GM21526 (cell line): Measurements from ENCODE around the gene SLC4A1AP.
A peak's percentile ranks its signal among the peaks of the same experiment; 100 is the strongest.
"Not testable (repeated sequence)": the region's sequence is repeated elsewhere in the genome, so short reads cannot be mapped to it uniquely, and the experiment has no call there.

Experiments used
- ATAC-seq: cut with Tn5 transposase; IDR thresholded peaks from one replicate; pipeline ENCODE4 v1.9.1; 2021; ENCODE audit warnings: moderate library complexity; ENCODE audit not compliant: unreplicated experiment, low FRiP score

Gene SLC4A1AP

DNA sequence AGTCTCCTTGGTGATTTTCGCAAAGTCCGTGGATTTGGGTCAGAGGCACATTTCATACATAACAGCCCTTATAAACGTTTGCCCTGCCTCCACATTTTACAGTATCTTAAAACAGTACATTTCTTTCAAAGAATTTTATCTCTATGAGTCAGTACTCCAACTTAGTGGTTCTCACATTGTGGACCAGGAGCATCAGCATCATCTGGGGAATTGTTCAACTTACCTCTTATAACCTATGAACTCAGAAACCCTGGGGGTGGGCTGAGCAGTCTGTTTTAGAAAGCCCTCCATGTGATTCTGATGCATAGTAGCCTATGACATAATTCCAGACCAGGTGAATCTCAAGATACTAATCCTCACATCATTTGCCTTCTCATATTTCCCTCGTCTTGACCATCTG, 12.6 kb upstream of the SLC4A1AP start:
- no peak for ATAC-seq

GRCh38 chr2:27652341-27652740, 11.3 kb upstream of the SLC4A1AP start:
- ATAC-seq = no peak

- ATAC-seq = no peak
Observed at GRCh38 chr2:27652790-27653189, 10.9 kb upstream of the SLC4A1AP start.

- no peak for ATAC-seq
Observed at GRCh38 chr2:27653397-27653796, 10.3 kb upstream of the SLC4A1AP start.

- ATAC-seq = no peak
Observed at GRCh38 chr2:27655155-27655951, 8.3 kb upstream of the SLC4A1AP start.

- ATAC-seq = no peak
Observed at GRCh38 chr2:27661371-27661770, 2.3 kb upstream of the SLC4A1AP start.

DNA sequence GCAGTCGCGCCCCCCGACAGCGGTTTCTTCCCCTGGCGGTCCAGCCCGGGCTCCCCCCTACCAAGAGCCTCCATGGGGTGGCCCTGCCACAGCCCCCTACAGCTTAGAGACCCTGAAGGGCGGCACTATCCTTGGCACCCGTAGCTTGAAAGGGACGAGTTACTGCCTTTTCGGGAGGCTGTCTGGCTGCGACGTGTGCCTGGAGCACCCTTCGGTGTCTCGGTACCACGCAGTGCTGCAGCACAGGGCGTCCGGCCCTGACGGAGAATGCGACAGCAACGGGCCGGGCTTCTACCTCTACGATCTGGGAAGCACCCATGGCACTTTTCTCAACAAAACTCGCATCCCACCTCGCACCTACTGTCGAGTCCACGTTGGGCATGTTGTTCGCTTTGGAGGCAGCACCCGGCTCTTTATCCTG, 475 bp downstream of the SLC4A1AP start:
- ATAC-seq = peak; percentile 28

- no peak for ATAC-seq
Observed at GRCh38 chr2:27664622-27665363, 1.1 kb downstream of the SLC4A1AP start.

DNA sequence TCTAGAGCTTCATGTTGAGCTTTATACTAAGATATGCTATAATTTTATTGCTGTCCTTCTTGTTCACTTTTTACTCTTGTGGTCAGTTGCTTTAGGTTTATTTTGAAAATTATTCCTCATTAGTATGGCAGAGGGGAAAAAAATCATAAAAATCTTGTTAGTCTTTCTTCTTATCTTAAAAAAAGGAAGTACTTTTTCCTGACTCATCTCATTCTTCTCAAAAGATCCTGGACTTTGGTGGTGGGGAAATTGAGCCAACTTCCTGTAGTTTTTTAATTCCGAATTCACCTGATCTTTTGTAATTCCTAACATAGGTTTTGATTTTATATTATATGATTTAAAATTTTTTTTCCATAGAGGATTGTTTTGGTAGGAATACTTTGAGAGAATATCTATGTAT, 3.8 kb downstream of the SLC4A1AP start:
- ATAC-seq = no peak

DNA sequence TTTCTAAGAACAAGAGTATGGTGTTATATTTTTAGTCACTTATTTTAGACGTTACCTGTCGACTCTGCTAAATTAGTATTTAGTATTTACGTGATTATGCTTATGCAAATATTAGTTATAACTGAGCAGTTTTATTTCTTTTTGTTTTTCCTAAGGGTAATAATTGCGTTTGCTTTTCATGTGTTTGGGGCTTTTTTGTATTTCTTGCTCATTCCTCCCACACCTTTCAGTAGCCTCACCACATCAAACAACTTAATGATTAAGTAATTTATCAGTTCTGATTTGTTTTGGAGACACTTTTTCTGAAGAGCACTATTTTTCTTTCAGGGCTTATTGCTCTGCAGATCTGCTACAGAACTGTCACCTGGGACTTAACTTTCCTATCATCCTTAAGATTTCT, 7.5 kb downstream of the SLC4A1AP start:
- no peak for ATAC-seq

DNA sequence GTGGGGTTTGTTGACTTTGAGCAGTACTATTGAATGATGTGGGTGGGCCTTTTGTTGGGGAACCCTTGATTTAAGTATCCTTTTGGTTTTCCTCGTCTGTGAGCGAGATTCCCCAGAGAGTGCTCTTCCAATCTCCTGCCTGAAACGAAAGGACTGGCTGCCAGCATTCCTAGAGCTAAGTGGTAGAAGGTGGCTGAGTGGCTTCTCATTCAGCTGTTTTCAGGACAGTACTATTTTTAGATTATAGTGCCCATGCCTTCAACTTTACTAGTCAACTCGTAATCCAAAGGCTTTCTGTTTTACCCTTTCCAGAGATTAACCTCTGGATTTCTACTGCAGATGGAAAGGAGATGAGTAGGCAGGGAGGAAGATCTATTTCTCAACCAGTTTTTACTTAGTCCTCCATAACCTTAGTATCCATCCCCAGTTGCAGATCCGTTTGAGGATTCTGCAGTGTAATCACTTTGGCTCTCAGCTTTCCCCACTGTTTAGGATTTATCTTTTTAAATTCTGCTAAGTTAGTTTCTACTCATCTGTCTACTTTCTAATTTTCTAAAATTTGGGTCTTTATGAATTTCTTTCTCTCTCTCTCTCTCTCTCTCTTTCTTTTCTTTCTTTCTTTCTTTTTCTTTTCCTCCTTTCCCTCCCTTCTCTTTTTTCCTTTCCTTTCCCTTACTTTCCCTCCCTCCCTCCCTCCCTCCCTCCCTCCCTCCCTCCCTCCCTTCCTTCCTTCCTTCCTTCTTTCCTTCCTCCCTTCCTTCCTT, 9.2 kb downstream of the SLC4A1AP start:
- no peak for ATAC-seq

DNA sequence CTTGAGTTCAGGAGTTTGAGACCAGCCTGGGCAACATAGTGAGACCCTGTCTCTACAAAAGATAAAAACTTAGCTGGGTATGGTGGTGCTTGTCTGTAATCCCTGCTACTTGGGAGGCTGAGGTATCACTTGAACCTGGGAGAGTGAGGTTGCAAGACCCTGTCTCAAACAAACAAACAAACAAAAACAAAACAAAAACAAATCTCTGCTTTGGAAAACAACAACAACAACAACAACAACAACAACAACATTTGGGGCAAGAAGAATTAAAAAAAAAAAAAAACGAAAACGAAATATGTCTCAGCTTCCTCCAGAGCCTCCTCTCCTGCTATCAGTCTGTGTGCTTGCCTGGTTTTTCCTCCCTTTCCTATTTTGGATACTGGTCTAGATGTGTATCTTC, 16.9 kb downstream of the SLC4A1AP start:
- ATAC-seq = no peak

DNA sequence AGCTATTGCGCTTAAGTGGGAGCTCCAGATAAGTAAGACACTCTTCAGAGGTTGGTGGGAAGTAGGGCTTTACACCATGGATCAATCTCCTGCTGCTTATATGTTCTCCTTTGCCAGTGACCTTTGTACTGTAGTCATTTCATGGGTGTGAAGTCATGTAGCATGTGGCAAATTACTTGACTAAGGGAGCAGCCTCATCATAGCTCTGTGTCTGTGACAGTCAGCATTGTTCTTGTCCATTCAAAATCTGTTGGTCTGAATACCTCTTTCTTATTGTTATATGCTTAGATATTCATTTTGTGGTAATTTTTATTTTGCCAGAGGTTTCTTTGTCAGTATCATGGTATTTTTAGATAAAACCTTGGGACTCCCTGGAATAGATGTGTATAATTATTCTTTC, 18.2 kb downstream of the SLC4A1AP start:
- no peak for ATAC-seq

DNA sequence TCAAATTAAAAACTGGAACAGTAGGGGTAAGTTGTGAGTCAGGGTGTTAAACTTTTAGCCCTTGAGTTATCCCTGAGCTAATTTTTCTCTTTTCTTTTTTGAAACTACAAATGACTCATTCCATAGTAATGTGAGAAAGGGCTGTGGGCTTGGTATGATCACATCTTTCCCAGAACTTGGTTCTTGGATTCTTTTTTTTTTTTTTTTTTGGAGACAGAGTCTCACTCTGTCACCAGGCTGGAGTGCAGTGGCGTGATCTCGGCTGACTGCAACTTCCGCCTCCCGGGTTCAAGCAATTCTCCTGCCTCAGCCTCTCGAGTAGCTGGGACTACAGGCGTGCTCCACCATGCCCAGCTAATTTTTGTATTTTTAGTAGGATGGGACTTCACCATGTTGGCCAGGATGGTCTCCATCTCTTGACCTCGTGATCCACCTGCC, 18.7 kb downstream of the SLC4A1AP start:
- not testable (repeated sequence) for ATAC-seq

GRCh38 chr2:27683390-27684071, 19.8 kb downstream of the SLC4A1AP start:
- ATAC-seq = peak; percentile 64

DNA sequence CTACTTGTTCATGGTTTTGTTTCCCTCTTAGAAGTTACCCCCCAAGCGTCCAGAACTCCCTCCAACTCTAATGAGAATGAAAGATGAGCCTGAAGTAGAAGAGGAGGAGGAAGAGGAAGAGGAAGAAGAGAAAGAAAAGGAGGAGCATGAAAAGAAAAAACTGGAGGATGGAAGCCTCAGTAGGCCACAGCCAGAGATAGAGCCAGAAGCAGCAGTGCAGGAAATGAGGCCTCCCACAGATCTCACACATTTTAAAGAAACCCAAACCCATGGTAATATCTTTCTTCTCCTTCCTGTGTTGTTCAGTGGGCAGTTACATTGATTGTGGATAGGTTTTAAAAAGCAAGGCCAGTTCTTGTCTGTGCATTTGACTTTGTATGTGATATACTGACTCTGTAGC, 21.3 kb downstream of the SLC4A1AP start:
- not testable (repeated sequence) for ATAC-seq

- ATAC-seq = no peak
Observed at GRCh38 chr2:27685577-27685976, 21.9 kb downstream of the SLC4A1AP start.

GRCh38 chr2:27687232-27687631, 23.5 kb downstream of the SLC4A1AP start:
- ATAC-seq = no peak

- no peak for ATAC-seq
Observed at GRCh38 chr2:27689424-27689823, 25.7 kb downstream of the SLC4A1AP start.

- no peak for ATAC-seq
Observed at GRCh38 chr2:27690052-27690451, 26.4 kb downstream of the SLC4A1AP start.

GRCh38 chr2:27697660-27698059, 34.0 kb downstream of the SLC4A1AP start:
- no peak for ATAC-seq
